ENCODE measurements around the gene TMPRSS3.

DNA sequence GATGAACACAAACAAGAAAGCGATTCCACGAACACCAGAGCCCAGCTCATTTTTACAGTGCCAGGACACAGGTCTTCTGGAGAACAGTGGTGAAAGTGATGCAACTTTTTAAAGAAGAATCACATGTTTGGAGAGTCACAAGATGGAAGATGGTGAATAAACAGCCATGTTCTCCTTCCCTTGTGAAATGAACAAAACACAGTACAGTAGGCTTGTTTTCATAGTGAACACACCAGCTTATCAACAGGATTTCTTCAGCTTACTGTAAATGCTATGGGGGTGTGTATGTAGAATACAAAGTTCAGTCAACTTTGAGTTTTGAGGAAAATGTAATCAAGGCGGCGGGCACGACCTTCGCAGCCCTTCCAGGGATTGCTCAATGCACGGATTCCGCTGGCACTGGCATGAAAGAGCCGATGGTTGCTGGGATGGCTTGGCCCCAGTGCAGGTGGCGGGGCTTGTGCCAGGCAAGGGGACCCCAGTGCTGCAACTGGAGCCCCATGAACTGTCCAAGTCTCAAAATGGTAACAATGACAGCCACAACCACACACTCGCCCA is 9.7 kb downstream of the TMPRSS3 start:
- TF ChIP-seq, protein P1, sequence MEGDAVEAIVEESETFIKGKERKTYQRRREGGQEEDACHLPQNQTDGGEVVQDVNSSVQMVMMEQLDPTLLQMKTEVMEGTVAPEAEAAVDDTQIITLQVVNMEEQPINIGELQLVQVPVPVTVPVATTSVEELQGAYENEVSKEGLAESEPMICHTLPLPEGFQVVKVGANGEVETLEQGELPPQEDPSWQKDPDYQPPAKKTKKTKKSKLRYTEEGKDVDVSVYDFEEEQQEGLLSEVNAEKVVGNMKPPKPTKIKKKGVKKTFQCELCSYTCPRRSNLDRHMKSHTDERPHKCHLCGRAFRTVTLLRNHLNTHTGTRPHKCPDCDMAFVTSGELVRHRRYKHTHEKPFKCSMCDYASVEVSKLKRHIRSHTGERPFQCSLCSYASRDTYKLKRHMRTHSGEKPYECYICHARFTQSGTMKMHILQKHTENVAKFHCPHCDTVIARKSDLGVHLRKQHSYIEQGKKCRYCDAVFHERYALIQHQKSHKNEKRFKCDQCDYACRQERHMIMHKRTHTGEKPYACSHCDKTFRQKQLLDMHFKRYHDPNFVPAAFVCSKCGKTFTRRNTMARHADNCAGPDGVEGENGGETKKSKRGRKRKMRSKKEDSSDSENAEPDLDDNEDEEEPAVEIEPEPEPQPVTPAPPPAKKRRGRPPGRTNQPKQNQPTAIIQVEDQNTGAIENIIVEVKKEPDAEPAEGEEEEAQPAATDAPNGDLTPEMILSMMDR (conservative IDR thresholded peaks at IDR 0.05; ENCODE audit: low read length) = no peak
- TF ChIP-seq EZH2phosphoT487 (IDR thresholded peaks at IDR 0.05; ENCODE audit: borderline replicate concordance) = no peak
